GM21576 (cell line): ENCODE data around the gene RAD51B.

Experiments
- ATAC-seq: cut with Tn5 transposase; IDR thresholded peaks from one replicate; pipeline ENCODE4 v1.9.1; 2021; ENCODE audit warnings: mild to moderate bottlenecking, moderate library complexity; ENCODE audit not compliant: unreplicated experiment

RAD51B gene

GRCh38 chr14:68527329-68527851, 707.8 kb downstream of the RAD51B start:
- ATAC-seq, result no peak

- no peak for ATAC-seq
These were observed 708.6 kb downstream of the RAD51B start for GRCh38 chr14:68528040-68528687.

- ATAC-seq, result no peak
These were observed 710.9 kb downstream of the RAD51B start for GRCh38 chr14:68530443-68530842.

GRCh38 chr14:68532496-68532895, 712.9 kb downstream of the RAD51B start:
- ATAC-seq, result no peak

- no peak for ATAC-seq
These were observed 714.7 kb downstream of the RAD51B start for GRCh38 chr14:68534276-68534675.

GRCh38 chr14:68535404-68536017, 715.9 kb downstream of the RAD51B start:
- ATAC-seq, result no peak

- no peak for ATAC-seq
These were observed 716.4 kb downstream of the RAD51B start for GRCh38 chr14:68536018-68536410.

GRCh38 chr14:68538639-68539038, 719.1 kb downstream of the RAD51B start:
- ATAC-seq, result no peak

- no peak for ATAC-seq
These were observed 719.7 kb downstream of the RAD51B start for GRCh38 chr14:68539241-68539737.

- no peak for ATAC-seq
These were observed 720.2 kb downstream of the RAD51B start for GRCh38 chr14:68539789-68540188.

- no peak for ATAC-seq
These were observed 721.8 kb downstream of the RAD51B start for GRCh38 chr14:68541178-68541896.

GRCh38 chr14:68542346-68542745, 722.8 kb downstream of the RAD51B start:
- no peak for ATAC-seq

- no peak for ATAC-seq
These were observed 723.9 kb downstream of the RAD51B start for GRCh38 chr14:68543516-68543915.

GRCh38 chr14:68544081-68544892, 724.7 kb downstream of the RAD51B start:
- no peak for ATAC-seq

GRCh38 chr14:68546839-68547238, 727.3 kb downstream of the RAD51B start:
- no peak for ATAC-seq

- ATAC-seq, result no peak
These were observed 728.0 kb downstream of the RAD51B start for GRCh38 chr14:68547305-68548193.

GRCh38 chr14:68548194-68549076, 728.9 kb downstream of the RAD51B start:
- no peak for ATAC-seq

- no peak for ATAC-seq
These were observed 730.7 kb downstream of the RAD51B start for GRCh38 chr14:68550338-68550715.
